ENCODE results near the gene GHITM. TPM values are rescaled to one million over a fixed set of nuclear protein-coding genes. Genes with fewer than 3 reads are reported as not detected.

The GHITM gene
- polyA plus RNA-seq, 1 experiment: 204 TPM

GRCh38 chr10:84196941-84197340, 57.6 kb downstream of the GHITM start:
- CTCF ChIA-PET: no interaction called here
- Histone ChIP-seq H3K36me3 (ENCODE audit: control insufficient read depth, insufficient read depth, low read length) (no peaks in the 10 kb centered on the region), H3K27me3 (ENCODE audit: control insufficient read depth, insufficient read depth, low read length) (peaks cover 23% of the 10 kb centered on the region), H3K4me3 (ENCODE audit: low read depth, low read length) (no peak overlapping the region)
- TF ChIP-seq CTCF (IDR thresholded peaks at IDR 0.05; ENCODE audit: insufficient read depth, low read depth, low read length): no peak
- POLR2A ChIA-PET: no interaction called here
- no peak for DNase-seq (ENCODE audit: low read depth)

GRCh38 chr10:84197643-84198042, 58.3 kb downstream of the GHITM start:
- no peak for DNase-seq (ENCODE audit: low read depth)
- Histone ChIP-seq H3K4me3 (ENCODE audit: low read depth, low read length) (no peak overlapping the region), H3K36me3 (ENCODE audit: control insufficient read depth, insufficient read depth, low read length) (no peaks in the 10 kb centered on the region), H3K27me3 (ENCODE audit: control insufficient read depth, insufficient read depth, low read length) (peaks cover 23% of the 10 kb centered on the region)
- TF ChIP-seq CTCF (IDR thresholded peaks at IDR 0.05; ENCODE audit: insufficient read depth, low read depth, low read length): no peak
- POLR2A ChIA-PET: no interaction called here
- CTCF ChIA-PET: no interaction called here

GRCh38 chr10:84198206-84198915, 59.1 kb downstream of the GHITM start:
- Histone ChIP-seq H3K36me3 (ENCODE audit: control insufficient read depth, insufficient read depth, low read length) (no peaks in the 10 kb centered on the region), H3K27me3 (ENCODE audit: control insufficient read depth, insufficient read depth, low read length) (peaks cover 22% of the 10 kb centered on the region), H3K4me3 (ENCODE audit: low read depth, low read length) (no peak overlapping the region)
- ChIA-PET CTCF (no interaction called here), POLR2A (no interaction called here)
- no peak for DNase-seq (ENCODE audit: low read depth)
- no peak for TF ChIP-seq CTCF (IDR thresholded peaks at IDR 0.05; ENCODE audit: insufficient read depth, low read depth, low read length)

- H3K27me3 ChIP-seq (ENCODE audit: control insufficient read depth, insufficient read depth, low read length): peaks cover 5% of the 10 kb centered on the region
- TF ChIP-seq CTCF (IDR thresholded peaks at IDR 0.05; ENCODE audit: insufficient read depth, low read depth, low read length): no peak
- ChIA-PET POLR2A (no interaction called here), CTCF (no interaction called here)
- H3K4me3 ChIP-seq (ENCODE audit: low read depth, low read length): no peak overlapping the region
- DNase-seq (ENCODE audit: low read depth): no peak
- H3K36me3 ChIP-seq (ENCODE audit: control insufficient read depth, insufficient read depth, low read length): no peaks in the 10 kb centered on the region
Observed at GRCh38 chr10:84200537-84201243, 61.4 kb downstream of the GHITM start.

GRCh38 chr10:84201244-84201606, 61.9 kb downstream of the GHITM start:
- Histone ChIP-seq H3K27me3 (ENCODE audit: control insufficient read depth, insufficient read depth, low read length) (peaks cover 4% of the 10 kb centered on the region), H3K4me3 (ENCODE audit: low read depth, low read length) (no peak overlapping the region), H3K36me3 (ENCODE audit: control insufficient read depth, insufficient read depth, low read length) (no peaks in the 10 kb centered on the region)
- DNase-seq (ENCODE audit: low read depth): no peak
- ChIA-PET POLR2A (no interaction called here), CTCF (no interaction called here)
- no peak for TF ChIP-seq CTCF (IDR thresholded peaks at IDR 0.05; ENCODE audit: insufficient read depth, low read depth, low read length)
